Gastrocnemius medialis (tissue), 4 donors: ENCODE results near the gene LRRC43.

Experiments used
- POLR2A ChIP-seq, 2 donors: fragments of 450-650 bp; IDR thresholded peaks; one replicate each; pipeline ENCODE4 v1.6.1; 2017; ENCODE audit warnings: antibody characterized with exemption in 2 of 2, mild to moderate bottlenecking in 2 of 2, moderate library complexity in 2 of 2
- TF ChIP-seq, protein P1 (sequence below), 5 experiments: fragments of 450-650 bp in 3 of 5; fragments of 200-600 bp in 2 of 5; sonication (generic) in 2 of 5; IDR thresholded peaks in 4 of 5; conservative IDR thresholded peaks in 1 of 5; 1 replicate in 4 of 5; 2 replicates in 1 of 5; pipeline ENCODE4 v1.5.1; 2016 to 2019; ENCODE audit warnings: antibody characterized with exemption in 5 of 5, mild to moderate bottlenecking in 3 of 5, moderate library complexity in 3 of 5

DNA sequence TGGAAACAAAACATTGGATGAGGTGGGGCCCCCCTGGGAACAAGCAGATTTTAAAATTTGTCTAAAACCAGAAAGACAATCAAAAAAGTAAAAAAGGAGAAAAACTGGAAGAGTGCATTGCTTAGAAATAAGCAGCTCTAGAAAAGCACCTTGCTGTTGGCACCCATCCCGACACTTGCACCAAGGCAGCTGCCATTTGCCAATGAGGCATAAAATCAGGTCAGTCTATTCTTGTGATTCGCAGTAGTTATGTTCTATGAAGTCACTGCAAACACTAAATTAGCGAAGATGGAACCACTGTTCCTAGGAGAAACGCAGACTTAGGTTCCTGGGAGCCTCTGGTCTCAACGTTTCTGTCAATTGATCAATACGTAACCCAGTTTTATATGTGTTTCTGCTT lies 67.1 kb downstream of the LRRC43 start:
- TF ChIP-seq POLR2A (IDR thresholded peaks at IDR 0.05), result no peak
- TF ChIP-seq, protein P1, sequence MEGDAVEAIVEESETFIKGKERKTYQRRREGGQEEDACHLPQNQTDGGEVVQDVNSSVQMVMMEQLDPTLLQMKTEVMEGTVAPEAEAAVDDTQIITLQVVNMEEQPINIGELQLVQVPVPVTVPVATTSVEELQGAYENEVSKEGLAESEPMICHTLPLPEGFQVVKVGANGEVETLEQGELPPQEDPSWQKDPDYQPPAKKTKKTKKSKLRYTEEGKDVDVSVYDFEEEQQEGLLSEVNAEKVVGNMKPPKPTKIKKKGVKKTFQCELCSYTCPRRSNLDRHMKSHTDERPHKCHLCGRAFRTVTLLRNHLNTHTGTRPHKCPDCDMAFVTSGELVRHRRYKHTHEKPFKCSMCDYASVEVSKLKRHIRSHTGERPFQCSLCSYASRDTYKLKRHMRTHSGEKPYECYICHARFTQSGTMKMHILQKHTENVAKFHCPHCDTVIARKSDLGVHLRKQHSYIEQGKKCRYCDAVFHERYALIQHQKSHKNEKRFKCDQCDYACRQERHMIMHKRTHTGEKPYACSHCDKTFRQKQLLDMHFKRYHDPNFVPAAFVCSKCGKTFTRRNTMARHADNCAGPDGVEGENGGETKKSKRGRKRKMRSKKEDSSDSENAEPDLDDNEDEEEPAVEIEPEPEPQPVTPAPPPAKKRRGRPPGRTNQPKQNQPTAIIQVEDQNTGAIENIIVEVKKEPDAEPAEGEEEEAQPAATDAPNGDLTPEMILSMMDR (IDR thresholded peaks at IDR 0.05 in 4 of 5, conservative IDR thresholded peaks at IDR 0.05 in 1 of 5), result no peak
